IMR-90 (cell line): ENCODE measurements around the gene ADGRL3. TPM values are rescaled to one million over a fixed set of nuclear protein-coding genes. Genes with fewer than 3 reads are reported as not detected.

Experiments used
- ATAC-seq: fragments of 200-7000 bp; cut with Tn5 transposase; 2 replicates; pipeline ENCODE4 v1.9.1; 2020; ENCODE audit warnings: low read depth, mild to moderate bottlenecking, moderate library complexity
- BruUV-seq: library from RNA; stranded (reverse); fragments of 400-500 nt; replicated peaks from 2 replicates; lab custom pipeline; 2021; lab: Mats Ljungman, UMichigan
- CTCF ChIA-PET: fragments of 300-600 bp; formaldehyde crosslinking; extraction: SDS; loops from one replicate; lab custom pipeline; 2021; ENCODE audit warnings: antibody characterized with exemption; lab: Yijun Ruan, JAX
- POLR2A ChIA-PET: fragments of 300-600 bp; sonication (Branson Sonifier 250); formaldehyde crosslinking; loops from one replicate; lab custom pipeline; 2022; ENCODE audit warnings: antibody characterized with exemption; ENCODE audit not compliant: unreplicated experiment; lab: Charles Lee
- DNase-seq: peaks from one replicate; pipeline ENCODE4 v3.0.0; 2013
- H2AFZ ChIP-seq: replicated peaks from 2 replicates; pipeline ENCODE3; 2013; ENCODE audit warnings: low read length, mild to moderate bottlenecking; ENCODE audit not compliant: poor library complexity
- H2AK5ac ChIP-seq: 2 replicates; pipeline ENCODE4 v1.6.1; 2013; ENCODE audit warnings: low read depth, low read length, inconsistent platforms
- H2AK9ac ChIP-seq: replicated peaks from 2 replicates; pipeline ENCODE3; 2013; ENCODE audit warnings: mild to moderate bottlenecking, low read depth, low read length, moderate library complexity; ENCODE audit not compliant: poor library complexity
- H2BK120ac ChIP-seq: 2 replicates; pipeline ENCODE4 v1.6.1; 2013; ENCODE audit warnings: low read depth, low read length, inconsistent platforms
- H2BK15ac ChIP-seq: 3 replicates; pipeline ENCODE4 v1.6.1; 2013; ENCODE audit warnings: low read depth, low read length, inconsistent platforms
- H2BK20ac ChIP-seq: 2 replicates; pipeline ENCODE4 v1.6.1; 2013; ENCODE audit warnings: low read depth, mild to moderate bottlenecking, inconsistent platforms, low read length, moderate library complexity
- H2BK5ac ChIP-seq: 2 replicates; pipeline ENCODE4 v1.6.1; 2013; ENCODE audit warnings: mild to moderate bottlenecking, low read depth, low read length, inconsistent platforms; ENCODE audit not compliant: poor library complexity, severe bottlenecking
- H3K14ac ChIP-seq: replicated peaks from 2 replicates; pipeline ENCODE4 v1.6.1; 2013; ENCODE audit warnings: low read depth, low read length, inconsistent platforms
- H3K18ac ChIP-seq: 2 replicates; pipeline ENCODE4 v1.6.1; 2013; ENCODE audit warnings: low read depth, low read length, control low read depth
- H3K23ac ChIP-seq: 2 replicates; pipeline ENCODE4 v1.6.1; 2013; ENCODE audit warnings: low read depth, low read length, inconsistent platforms
- H3K27ac ChIP-seq: 2 replicates; pipeline ENCODE4 v1.5.1; 2013; ENCODE audit warnings: mild to moderate bottlenecking, control low read depth, low read length; ENCODE audit not compliant: insufficient read depth
- H3K27me3 ChIP-seq: 2 replicates; pipeline ENCODE4 v1.6.1; 2013; ENCODE audit warnings: low read length; ENCODE audit not compliant: control insufficient read depth, insufficient read depth
- H3K36me3 ChIP-seq: 2 replicates; pipeline ENCODE4 v1.6.1; 2013; ENCODE audit warnings: low read length, mixed read lengths; ENCODE audit not compliant: control insufficient read depth, insufficient read depth
- H3K4ac ChIP-seq: 2 replicates; pipeline ENCODE4 v1.6.1; 2013; ENCODE audit warnings: low read depth, low read length, inconsistent platforms
- H3K4me1 ChIP-seq: 2 replicates; pipeline ENCODE4 v1.6.1; 2013; ENCODE audit warnings: low read length, mixed read lengths; ENCODE audit not compliant: control insufficient read depth, insufficient read depth
- H3K4me2 ChIP-seq: 2 replicates; pipeline ENCODE4 v1.6.1; 2013; ENCODE audit warnings: low read depth, mild to moderate bottlenecking, control low read depth, low read length, moderate library complexity
- H3K4me3 ChIP-seq: 2 replicates; pipeline ENCODE4 v1.5.1; 2013; ENCODE audit warnings: low read depth, mild to moderate bottlenecking, control low read depth, low read length, moderate library complexity; ENCODE audit not compliant: insufficient read depth
- H3K56ac ChIP-seq: 2 replicates; pipeline ENCODE4 v1.6.1; 2013; ENCODE audit warnings: low read length, inconsistent platforms; ENCODE audit not compliant: insufficient read depth; ENCODE audit errors: extremely low read depth
- H3K79me1 ChIP-seq, 2 experiments: 2 replicates each; pipeline ENCODE4 v1.6.1; 2013; ENCODE audit warnings: low read length in 2 of 2, inconsistent platforms in 1 of 2, low read depth in 1 of 2
- H3K9ac ChIP-seq: 2 replicates; pipeline ENCODE4 v1.6.1; 2013; ENCODE audit warnings: low read depth, low read length, control low read depth
- H3K9me1 ChIP-seq: 2 replicates; pipeline ENCODE4 v1.6.1; 2013; ENCODE audit warnings: low read length, inconsistent platforms; ENCODE audit not compliant: insufficient read depth
- H3K9me3 ChIP-seq: 2 replicates; pipeline ENCODE4 v1.6.1; 2013; ENCODE audit warnings: low read length; ENCODE audit not compliant: control insufficient read depth, insufficient read depth
- H4K20me1 ChIP-seq: 2 replicates; pipeline ENCODE4 v1.6.1; 2013; ENCODE audit warnings: low read length, inconsistent platforms; ENCODE audit not compliant: insufficient read depth
- H4K5ac ChIP-seq: 2 replicates; pipeline ENCODE4 v1.6.1; 2013; ENCODE audit warnings: mild to moderate bottlenecking, low read depth, low read length, control low read depth
- H4K8ac ChIP-seq, 2 experiments: 2 replicates each; pipeline ENCODE4 v1.6.1; 2013; ENCODE audit warnings: low read depth in 2 of 2, low read length in 2 of 2, control low read depth in 1 of 2, inconsistent platforms in 1 of 2
- H4K91ac ChIP-seq: 2 replicates; pipeline ENCODE4 v1.6.1; 2013; ENCODE audit warnings: low read depth, low read length, inconsistent platforms; ENCODE audit not compliant: insufficient read depth
- CEBPB ChIP-seq: IDR thresholded peaks from 2 replicates; pipeline ENCODE4 v1.6.1; 2012; ENCODE audit warnings: low read depth, low read length, improper control_type of control experiment
- NFE2L2 ChIP-seq: fragments of 150-350 bp; IDR thresholded peaks from 2 replicates; pipeline ENCODE4 v1.6.1; 2016; ENCODE audit warnings: low read depth, mild to moderate bottlenecking, low read length
- WGBS, 2 experiments: methylation state at CpG; one replicate each; pipeline versions ENCODE4 v1.1.5 to v1.1.7; 2013; ENCODE audit warnings: missing lambda C conversion rate in 2 of 2; ENCODE audit not compliant: insufficient read length in 1 of 2; ENCODE audit errors: extremely low coverage in 2 of 2; 5-methylcytosine and 5-hydroxymethylcytosine counted together
- dilution Hi-C: fragments of 300-500 bp; cut with HindIII; formaldehyde crosslinking; loops from one replicate; pipeline ENCODE4 v1.14.3; 2018; ENCODE audit warnings: low sequenced_read_pairs; ENCODE audit not compliant: unreplicated experiment
- in situ Hi-C: fragments of 300-500 bp; cut with MboI; formaldehyde crosslinking; loops from 3 replicates; pipeline ENCODE4 v1.14.3; 2019; ENCODE audit warnings: low sequenced_read_pairs, inconsistent platforms, mixed read lengths
- intact Hi-C: fragments of 100-400 bp; cut with micrococcal nuclease; formaldehyde crosslinking; loops from 2 replicates; pipeline ENCODE4 v1.10.0; 2022
- polyA plus RNA-seq, 3 experiments: library from polyadenylated mRNA; depleted of rRNA; stranded (reverse); fragments of >200 nt; gene quantifications; 2 replicates each; pipeline ENCODE4 v1.2.3, GENCODE V29; 2012; ENCODE audit warnings: low replicate concordance in 1 of 3
- total RNA-seq: library from RNA; depleted of rRNA; stranded (reverse); fragments of >200 nt; gene quantifications from 2 replicates; pipeline ENCODE4 v1.2.3, GENCODE V29; 2012

The ADGRL3 gene
- total and polyA plus RNA-seq, 2 of the 4 experiments (the other 2 are of a cell fraction) = 0.46 to 2.5 TPM

DNA sequence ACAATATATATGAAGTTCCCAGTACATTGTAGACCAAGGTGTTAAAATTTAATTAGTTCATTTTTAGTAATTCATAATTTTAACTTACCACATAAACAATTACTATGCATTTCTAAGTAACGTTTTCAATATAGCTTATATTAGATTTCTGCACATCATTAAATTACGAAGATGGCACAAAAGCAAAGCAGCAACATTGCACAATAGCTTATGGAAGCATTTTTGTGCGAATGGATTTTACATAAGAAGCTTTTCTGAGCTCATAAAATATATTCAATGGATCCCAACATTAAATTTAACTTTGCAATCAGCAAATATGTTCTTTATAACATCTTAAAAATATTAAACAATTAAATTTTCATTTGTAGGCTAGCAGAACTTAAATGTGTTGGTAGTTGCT, 875.4 kb downstream of the ADGRL3 start:
- DNase-seq (no peak), ATAC-seq (no peak)
- ChIA-PET CTCF (no interaction called here), POLR2A (no interaction called here)
- Histone ChIP-seq H2BK15ac (no peak overlapping the region), H4K5ac (no peak overlapping the region), H4K20me1 (no peaks in the 10 kb centered on the region), H3K4me1 (no peaks in the 10 kb centered on the region), H2AK5ac (no peak overlapping the region), H3K79me1 (no peaks in the 10 kb centered on the region), H2AK9ac (no peak overlapping the region), H3K23ac (no peak overlapping the region), H4K91ac (no peak overlapping the region), H3K4me3 (no peak overlapping the region), H3K9ac (no peak overlapping the region), H3K27ac (no peak overlapping the region), H3K4ac (no peak overlapping the region), H4K8ac (no peak overlapping the region), H3K4me2 (no peak overlapping the region), H2BK20ac (no peak overlapping the region), H3K9me1 (no peaks in the 10 kb centered on the region), H3K18ac (no peak overlapping the region), H3K27me3 (no peaks in the 10 kb centered on the region), H2AFZ (no peak overlapping the region), H2BK5ac (no peak overlapping the region), H3K56ac (no peak overlapping the region), H2BK120ac (no peak overlapping the region), H3K36me3 (no peaks in the 10 kb centered on the region), H3K9me3 (no peaks in the 10 kb centered on the region), H3K14ac (no peak overlapping the region)
- no CpG with 5 or more reads among the region's 3 CpGs for WGBS, 2 experiments
- no TSS peak for BruUV-seq
- in situ Hi-C loops = no loop called here
- intact Hi-C loops = no loop called here
- peak; percentile 53; the same call in 1 of the 2 replicates for TF ChIP-seq CEBPB
- no peak for TF ChIP-seq NFE2L2
- dilution Hi-C loops = no loop called here
